K562 (cell line): ENCODE data around the gene NTRK3. TPM values are rescaled to one million over a fixed set of nuclear protein-coding genes. Genes with fewer than 3 reads are reported as not detected.

Source experiments
- ATAC-seq: fragments of 200-7000 bp; cut with Tn5 transposase; 3 replicates; pipeline ENCODE4 v1.9.1; 2020; ENCODE audit warnings: moderate library complexity
- BruUV-seq: library from RNA; stranded (reverse); fragments of 400-500 nt; replicated peaks from 2 replicates; lab custom pipeline; 2021; lab: Mats Ljungman, UMichigan
- CTCF ChIA-PET: fragments of 300-600 bp; formaldehyde crosslinking; extraction: SDS; loops from one replicate; lab custom pipeline; 2021; ENCODE audit warnings: low intra/inter-chr PET ratio; lab: Yijun Ruan, JAX
- POLR2A ChIA-PET: fragments of 300-600, 350-650 bp; sonication (Branson Sonifier 250); formaldehyde crosslinking; extraction: SDS; loops from one replicate; lab custom pipeline; 2021; ENCODE audit warnings: antibody characterized with exemption, inconsistent platforms; lab: Yijun Ruan, JAX
- DNase-seq, 4 experiments: peaks; one replicate each; pipeline versions ENCODE4 v3.0.0 to v3.0.0-alpha.2; 2011 to 2018; ENCODE audit warnings: low spot score in 3 of 4, mixed read lengths in 3 of 4; ENCODE audit errors: extremely low read depth in 1 of 4
- FAIRE-seq: peaks from 2 replicates; lab custom pipeline; 2011; peaks lifted over from hg19 to GRCh38; lab: Jason Lieb, UNC
- H2AFZ ChIP-seq: 2 replicates; pipeline ENCODE4 v1.6.0; 2011; ENCODE audit warnings: low read depth, low read length, control low read depth, inconsistent platforms
- H3K27ac ChIP-seq: fragments of 200-600 bp; 3 replicates; pipeline ENCODE4 v1.8.0; 2011; ENCODE audit warnings: low read depth, mild to moderate bottlenecking, control low read depth, inconsistent platforms, low read length, moderate library complexity, mixed read lengths; ENCODE audit errors: extremely low read depth
- H3K27me3 ChIP-seq, 2 experiments: fragments of 300-600 bp in 1 of 2; 2 replicates in 1 of 2; 3 replicates in 1 of 2; pipeline versions ENCODE4 v1.6.0 to v1.8.0; 2011; ENCODE audit warnings: inconsistent platforms in 2 of 2, low read length in 2 of 2, mild to moderate bottlenecking in 1 of 2, mixed read lengths in 1 of 2, moderate library complexity in 1 of 2; ENCODE audit not compliant: control insufficient read depth in 2 of 2, insufficient read depth in 2 of 2
- H3K36me3 ChIP-seq: fragments of 300-600 bp; 3 replicates; pipeline ENCODE4 v1.8.0; 2011; ENCODE audit warnings: mild to moderate bottlenecking, low read length, inconsistent platforms; ENCODE audit not compliant: control insufficient read depth, insufficient read depth
- H3K4me1 ChIP-seq, 2 experiments: fragments of 200-600 bp in 1 of 2; replicated peaks in 1 of 2; 2 replicates in 1 of 2; 3 replicates in 1 of 2; pipeline versions ENCODE4 v1.5.1 to v1.8.0; 2011; ENCODE audit warnings: inconsistent platforms in 2 of 2, low read length in 2 of 2, mild to moderate bottlenecking in 1 of 2, mixed read lengths in 1 of 2, moderate library complexity in 1 of 2; ENCODE audit not compliant: control insufficient read depth in 2 of 2, insufficient read depth in 2 of 2
- H3K4me2 ChIP-seq: 2 replicates; pipeline ENCODE4 v1.6.1; 2011; ENCODE audit warnings: low read length, control low read depth, inconsistent platforms, mixed read lengths; ENCODE audit not compliant: insufficient read depth
- H3K4me3 ChIP-seq: fragments of 200-600 bp; sonication (generic), shearing (Covaris generic); 2 replicates; pipeline ENCODE4 v1.5.1; 2016; ENCODE audit warnings: control low read depth, inconsistent platforms
- H3K79me2 ChIP-seq: fragments of 200-600 bp; 3 replicates; pipeline ENCODE4 v1.8.0; 2011; ENCODE audit warnings: low read length, inconsistent platforms; ENCODE audit not compliant: control insufficient read depth, insufficient read depth
- H3K9ac ChIP-seq, 2 experiments: 2 replicates each; pipeline versions ENCODE4 v1.6.0 to v1.6.1; 2011; ENCODE audit warnings: low read depth in 2 of 2, low read length in 2 of 2, control low read depth in 1 of 2, inconsistent platforms in 1 of 2, mild to moderate bottlenecking in 1 of 2, mixed read lengths in 1 of 2; ENCODE audit not compliant: insufficient read depth in 1 of 2
- H3K9me1 ChIP-seq: one replicate; pipeline ENCODE4 v1.6.0; 2011; ENCODE audit warnings: inconsistent platforms, mild to moderate bottlenecking, low read length, moderate library complexity; ENCODE audit not compliant: control insufficient read depth, insufficient read depth
- H3K9me3 ChIP-seq: replicated peaks from 2 replicates; pipeline ENCODE4 v1.5.1; 2011; ENCODE audit warnings: low read depth, low read length, inconsistent platforms; ENCODE audit not compliant: control insufficient read depth, insufficient read depth
- H4K20me1 ChIP-seq: replicated peaks from 2 replicates; pipeline ENCODE4 v1.6.1; 2011; ENCODE audit warnings: low read length, inconsistent platforms, mixed read lengths; ENCODE audit not compliant: control insufficient read depth, insufficient read depth
- CEBPB ChIP-seq: fragments of 450-650 bp; IDR thresholded peaks from 2 replicates; pipeline ENCODE4 v1.6.1; 2016; ENCODE audit warnings: missing genetic modification characterization, missing compliant biosample characterization
- FOXJ2 ChIP-seq: fragments of 200-800 bp; sonication (Bioruptor generic); IDR thresholded peaks from 2 replicates; pipeline ENCODE4 v1.6.1; 2016; ENCODE audit warnings: missing genetic modification characterization, missing compliant biosample characterization
- ILF3 ChIP-seq: fragments of 450-650 bp; IDR thresholded peaks from 2 replicates; pipeline ENCODE4 v1.6.1; 2018; ENCODE audit warnings: antibody characterized with exemption, mild to moderate bottlenecking, moderate library complexity, borderline replicate concordance
- THRAP3 ChIP-seq: fragments of 450-650 bp; IDR thresholded peaks from 2 replicates; pipeline ENCODE4 v1.6.1; 2016; ENCODE audit warnings: mild to moderate bottlenecking, inconsistent platforms, borderline replicate concordance
- ZNF134 ChIP-seq: fragments of 250-450 bp; sonication (Bioruptor Pico); conservative IDR thresholded peaks from 2 replicates; pipeline ENCODE4 v1.4.0; 2020
- WGBS: fragments of 100-300 bp; shearing (Covaris generic); methylation state at CpG from one replicate; pipeline ENCODE4 v1.1.6; 2016; ENCODE audit warnings: low coverage, mixed read lengths; ENCODE audit not compliant: insufficient coverage; ENCODE audit errors: missing lambda C conversion rate; 5-methylcytosine and 5-hydroxymethylcytosine counted together
- in situ Hi-C: fragments of 300-500 bp; cut with MboI; formaldehyde crosslinking; loops from 4 replicates; pipeline ENCODE4 v1.15.0; 2018; ENCODE audit warnings: inconsistent platforms, mixed read lengths
- intact Hi-C: fragments of 100-400 bp; cut with micrococcal nuclease; formaldehyde crosslinking; loops from 2 replicates; pipeline ENCODE4 v1.14.2; 2022
- polyA plus RNA-seq, 8 experiments: library from polyadenylated mRNA; depleted of rRNA in 4 of 8; stranded (reverse) in 5 of 8; unstranded in 3 of 8; fragments of >200 nt; fragmentation: Nextera tagmentation in 2 of 8; fragmentation: Illumina TruSeq in 1 of 8; extraction: Ambion mirVana in 2 of 8; extraction: Trizol in 1 of 8; gene quantifications; 2 replicates each; pipeline versions ENCODE4 v1.2.1 to v1.2.3, GENCODE V29; 2011 to 2014; ENCODE audit warnings: inconsistent platforms in 1 of 8, missing spikeins in 1 of 8
- total RNA-seq, 7 experiments: library from RNA; depleted of rRNA in 6 of 7; stranded (reverse); fragments of >200 nt in 6 of 7; fragmentation: Illumina TruSeq in 2 of 7; extraction: Trizol in 2 of 7; gene quantifications; 2 replicates each; pipeline versions ENCODE4 v1.2.1 to v1.2.3, GENCODE V29; 2011 to 2021; ENCODE audit warnings: low replicate concordance in 1 of 7
- TF ChIP-seq, protein P1 (sequence below): fragments of 250-450 bp; sonication (Bioruptor Pico); IDR thresholded peaks from 2 replicates; pipeline ENCODE4 v1.5.0; 2021; ENCODE audit warnings: mild to moderate bottlenecking, borderline replicate concordance
- TF ChIP-seq, protein P2 (sequence below), 2 experiments: IDR thresholded peaks in 1 of 2; conservative IDR thresholded peaks in 1 of 2; 2 replicates each; pipeline ENCODE4 v1.6.1; 2016; ENCODE audit warnings: low read depth in 2 of 2, mild to moderate bottlenecking in 1 of 2, missing compliant biosample characterization in 1 of 2, missing genetic modification characterization in 1 of 2, moderate library complexity in 1 of 2
- TF ChIP-seq, protein P3 (sequence below): fragments of 450-650 bp; formaldehyde crosslinking; IDR thresholded peaks from 2 replicates; pipeline ENCODE4 v1.4.0; 2020; ENCODE audit warnings: mild to moderate bottlenecking, moderate library complexity

Gene NTRK3
- total and polyA plus RNA-seq, 9 of the 15 experiments (the other 6 are each of a cell fraction or from before 2014, with no cell fraction given), result 0.11 to 0.13 TPM; not detected in 7

DNA sequence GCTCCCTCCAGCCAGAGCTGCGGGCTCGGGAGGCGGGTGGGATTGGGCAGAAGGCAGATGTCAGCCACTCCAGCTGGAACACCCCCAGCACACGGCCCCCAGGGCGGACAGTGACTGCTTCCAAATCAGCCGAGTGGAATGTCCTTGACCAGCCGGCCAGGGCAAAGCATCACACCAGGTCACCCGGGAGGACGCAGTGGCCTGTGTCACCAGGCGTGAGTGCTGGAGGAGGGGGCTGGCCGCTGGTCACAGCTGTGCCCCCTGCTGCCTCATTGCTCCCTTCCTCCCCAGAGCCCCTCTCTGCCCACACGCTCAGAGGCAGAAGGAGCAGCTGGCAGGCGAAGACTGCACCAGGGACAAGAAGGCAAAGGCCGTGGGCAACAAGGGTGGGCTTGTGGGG is 33.5 kb downstream of the NTRK3 start:
- no peak for DNase-seq
- POLR2A ChIA-PET, result no interaction called here
- peaks cover 0 to 18% of the 10 kb centered on the region in 2 experiments; a peak in 2 of 5 replicates for H3K27me3 ChIP-seq
- FAIRE-seq, result no peak
- H3K36me3 ChIP-seq, result no peaks in the 10 kb centered on the region
- WGBS, result 3% methylated on average over 12 of the region's 14 CpGs
- H3K79me2 ChIP-seq, result no peaks in the 10 kb centered on the region
- no peaks in the 10 kb centered on the region for H3K9me1 ChIP-seq
- BruUV-seq, result no TSS peak
- TF ChIP-seq, protein P1, sequence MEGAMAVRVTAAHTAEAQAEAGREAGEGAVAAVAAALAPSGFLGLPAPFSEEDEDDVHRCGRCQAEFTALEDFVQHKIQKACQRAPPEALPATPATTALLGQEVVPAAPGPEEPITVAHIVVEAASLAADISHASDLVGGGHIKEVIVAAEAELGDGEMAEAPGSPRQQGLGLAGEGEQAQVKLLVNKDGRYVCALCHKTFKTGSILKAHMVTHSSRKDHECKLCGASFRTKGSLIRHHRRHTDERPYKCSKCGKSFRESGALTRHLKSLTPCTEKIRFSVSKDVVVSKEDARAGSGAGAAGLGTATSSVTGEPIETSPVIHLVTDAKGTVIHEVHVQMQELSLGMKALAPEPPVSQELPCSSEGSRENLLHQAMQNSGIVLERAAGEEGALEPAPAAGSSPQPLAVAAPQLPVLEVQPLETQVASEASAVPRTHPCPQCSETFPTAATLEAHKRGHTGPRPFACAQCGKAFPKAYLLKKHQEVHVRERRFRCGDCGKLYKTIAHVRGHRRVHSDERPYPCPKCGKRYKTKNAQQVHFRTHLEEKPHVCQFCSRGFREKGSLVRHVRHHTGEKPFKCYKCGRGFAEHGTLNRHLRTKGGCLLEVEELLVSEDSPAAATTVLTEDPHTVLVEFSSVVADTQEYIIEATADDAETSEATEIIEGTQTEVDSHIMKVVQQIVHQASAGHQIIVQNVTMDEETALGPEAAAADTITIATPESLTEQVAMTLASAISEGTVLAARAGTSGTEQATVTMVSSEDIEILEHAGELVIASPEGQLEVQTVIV (CRISPR knock-in tag), result no peak
- H3K4me3 ChIP-seq, result no peak overlapping the region
- ATAC-seq, result no peak
- CTCF ChIA-PET, result no interaction called here
- no peaks in the 10 kb centered on the region for H3K9me3 ChIP-seq
- 0 out of 5 replicates have a peak, but pooled peaks cover 0 to 6% of the 10 kb centered on the region in 2 experiments for H3K4me1 ChIP-seq
- H4K20me1 ChIP-seq, result 0 out of 2 replicates have a peak, but pooled peaks cover 3% of the 10 kb centered on the region
- no peak overlapping the region for H2AFZ ChIP-seq
- H3K9ac ChIP-seq, result no peak overlapping the region
- in situ Hi-C loops (no loop called here), intact Hi-C loops (no loop called here)
- H3K27ac ChIP-seq, result no peak overlapping the region
- H3K4me2 ChIP-seq, result no peak overlapping the region

DNA sequence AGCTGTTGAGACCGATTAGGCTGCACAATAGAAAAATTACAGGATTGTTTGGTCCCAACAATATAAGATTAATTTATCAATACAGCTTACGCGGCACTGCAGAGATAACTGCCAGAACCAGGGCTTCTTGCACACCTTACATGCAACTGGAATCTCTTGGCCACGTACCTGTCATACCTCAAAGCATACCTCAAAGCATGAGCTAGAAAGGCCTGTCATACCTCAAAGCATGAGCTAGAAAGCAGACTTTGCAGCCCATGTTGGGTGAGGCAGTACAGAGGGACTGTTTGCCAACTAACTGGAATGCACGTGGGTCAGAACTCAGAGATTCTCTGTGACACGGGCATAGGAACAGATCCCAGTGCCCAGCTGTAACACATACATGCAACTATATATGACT is 34.7 kb downstream of the NTRK3 start:
- Histone ChIP-seq H4K20me1 (0 out of 2 replicates have a peak, but pooled peaks cover 3% of the 10 kb centered on the region), H3K4me1 (0 out of 5 replicates have a peak, but pooled peaks cover 0 to 6% of the 10 kb centered on the region in 2 experiments), H3K9me1 (no peaks in the 10 kb centered on the region), H2AFZ (no peak overlapping the region), H3K9me3 (no peaks in the 10 kb centered on the region), H3K79me2 (no peaks in the 10 kb centered on the region), H3K27ac (no peak overlapping the region), H3K9ac (no peak overlapping the region), H3K4me2 (no peak overlapping the region), H3K27me3 (peaks cover 0 to 18% of the 10 kb centered on the region in 2 experiments; a peak in 2 of 5 replicates), H3K4me3 (no peak overlapping the region), H3K36me3 (no peaks in the 10 kb centered on the region)
- FAIRE-seq (no peak), DNase-seq (no peak), ATAC-seq (no peak)
- ChIA-PET POLR2A (no interaction called here), CTCF (no interaction called here)
- intact Hi-C loops (no loop called here), in situ Hi-C loops (no loop called here)
- 1% methylated on average over 6 of the region's 6 CpGs for WGBS
- no TSS peak for BruUV-seq
- TF ChIP-seq, protein P2, sequence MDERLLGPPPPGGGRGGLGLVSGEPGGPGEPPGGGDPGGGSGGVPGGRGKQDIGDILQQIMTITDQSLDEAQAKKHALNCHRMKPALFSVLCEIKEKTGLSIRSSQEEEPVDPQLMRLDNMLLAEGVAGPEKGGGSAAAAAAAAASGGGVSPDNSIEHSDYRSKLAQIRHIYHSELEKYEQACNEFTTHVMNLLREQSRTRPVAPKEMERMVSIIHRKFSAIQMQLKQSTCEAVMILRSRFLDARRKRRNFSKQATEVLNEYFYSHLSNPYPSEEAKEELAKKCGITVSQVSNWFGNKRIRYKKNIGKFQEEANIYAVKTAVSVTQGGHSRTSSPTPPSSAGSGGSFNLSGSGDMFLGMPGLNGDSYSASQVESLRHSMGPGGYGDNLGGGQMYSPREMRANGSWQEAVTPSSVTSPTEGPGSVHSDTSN (CRISPR knock-in tag; IDR thresholded peaks at IDR 0.05; ENCODE audit: low read depth), result no peak
- TF ChIP-seq, protein P2 (tag; conservative IDR thresholded peaks at IDR 0.05; ENCODE audit: low read depth), result no peak
- no peak for TF ChIP-seq ILF3
- no peak for TF ChIP-seq THRAP3
- TF ChIP-seq ZNF134, result no peak
- TF ChIP-seq CEBPB (tag), result no peak
- TF ChIP-seq, protein P3, sequence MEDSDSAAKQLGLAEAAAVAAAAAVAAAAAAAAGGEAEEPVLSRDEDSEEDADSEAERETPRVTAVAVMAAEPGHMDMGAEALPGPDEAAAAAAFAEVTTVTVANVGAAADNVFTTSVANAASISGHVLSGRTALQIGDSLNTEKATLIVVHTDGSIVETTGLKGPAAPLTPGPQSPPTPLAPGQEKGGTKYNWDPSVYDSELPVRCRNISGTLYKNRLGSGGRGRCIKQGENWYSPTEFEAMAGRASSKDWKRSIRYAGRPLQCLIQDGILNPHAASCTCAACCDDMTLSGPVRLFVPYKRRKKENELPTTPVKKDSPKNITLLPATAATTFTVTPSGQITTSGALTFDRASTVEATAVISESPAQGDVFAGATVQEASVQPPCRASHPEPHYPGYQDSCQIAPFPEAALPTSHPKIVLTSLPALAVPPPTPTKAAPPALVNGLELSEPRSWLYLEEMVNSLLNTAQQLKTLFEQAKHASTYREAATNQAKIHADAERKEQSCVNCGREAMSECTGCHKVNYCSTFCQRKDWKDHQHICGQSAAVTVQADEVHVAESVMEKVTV (CRISPR knock-in tag), result no peak
- no peak for TF ChIP-seq FOXJ2
